ENCODE data around the gene YPEL1. TPM values are rescaled to one million over a fixed set of nuclear protein-coding genes. Genes with fewer than 3 reads are reported as not detected.
A peak's percentile ranks its signal among the peaks of the same experiment; 100 is the strongest.
"Not testable (repeated sequence)": the region's sequence is repeated elsewhere in the genome, so short reads cannot be mapped to it uniquely, and the experiment has no call there.

Gene YPEL1
- total and polyA plus RNA-seq, 4 experiments from 2014 or later = 4.9 to 9.8 (median 6.6) TPM

- H3K4me1 Mint-ChIP-seq; H3K4me3 ChIP-seq (ENCODE audit: low read length in 2 of 2); H3K9me3 Mint-ChIP-seq; H3K4me1 ChIP-seq (ENCODE audit: insufficient read depth, low read length); H3K27me3 Mint-ChIP-seq; intact Hi-C loops (cut with micrococcal nuclease); H3K36me3 ChIP-seq (ENCODE audit: insufficient read depth, low read length); H3K27ac ChIP-seq (ENCODE audit: low read depth, low read length); H3K27me3 ChIP-seq (ENCODE audit: insufficient read depth, low read length); H3K4me3 Mint-ChIP-seq; H3K9me3 ChIP-seq (ENCODE audit: control insufficient read depth in 1 of 2, low read length in 2 of 2); H3K36me3 Mint-ChIP-seq; CTCF ChIA-PET (ENCODE audit: partially characterized antibody); POLR2A ChIA-PET (ENCODE audit: partially characterized antibody); DNase-seq: not testable (repeated sequence)
- peak overlapping the region in 2 of 7 donors; percentile 19 to 41 for H3K27ac Mint-ChIP-seq
These were observed 14.3 kb downstream of the YPEL1 start for GRCh38 chr22:21721195-21721852.

- H3K4me3 ChIP-seq (ENCODE audit: low read length in 2 of 2); H3K27me3 Mint-ChIP-seq; DNase-seq; POLR2A ChIA-PET (ENCODE audit: partially characterized antibody); H3K4me3 Mint-ChIP-seq; H3K9me3 ChIP-seq (ENCODE audit: control insufficient read depth in 1 of 2, low read length in 2 of 2); H3K4me1 Mint-ChIP-seq; H3K27ac ChIP-seq (ENCODE audit: low read depth, low read length); H3K9me3 Mint-ChIP-seq; intact Hi-C loops (cut with micrococcal nuclease); H3K36me3 Mint-ChIP-seq; H3K36me3 ChIP-seq (ENCODE audit: insufficient read depth, low read length); H3K27me3 ChIP-seq (ENCODE audit: insufficient read depth, low read length); H3K4me1 ChIP-seq (ENCODE audit: insufficient read depth, low read length): not testable (repeated sequence)
- CTCF ChIA-PET (ENCODE audit: partially characterized antibody) = interaction anchor here (1.2 kb wide), 1 partner anchor 8 kb away, joined by 5 read pairs; no protein-coding TSS in a partner anchor
- H3K27ac Mint-ChIP-seq = peak overlapping the region in 1 of 7 donors; percentile 30
These were observed 15.3 kb downstream of the YPEL1 start for GRCh38 chr22:21720191-21720859.

GRCh38 chr22:21719024-21719423 lies 16.6 kb downstream of the YPEL1 start:
- H3K36me3 ChIP-seq (ENCODE audit: insufficient read depth, low read length) = no peaks in the 10 kb centered on the region
- ChIA-PET CTCF (ENCODE audit: partially characterized antibody) (interaction anchor here (1.1 to 1.7 kb wide), 5 partner anchors 9 to 253 kb away, joined by 3 to 5 read pairs (median 4); no protein-coding TSS in a partner anchor), POLR2A (ENCODE audit: partially characterized antibody) (no interaction called here)
- no peaks in the 10 kb centered on the region for H3K4me1 ChIP-seq (ENCODE audit: insufficient read depth, low read length)
- no peak overlapping the region for H3K27ac ChIP-seq (ENCODE audit: low read depth, low read length)
- intact Hi-C loops (cut with micrococcal nuclease) = no loop called here
- Mint-ChIP-seq H3K27me3 (no peaks in the 10 kb centered on the region), H3K4me3 (no peak overlapping the region), H3K4me1 (peaks cover 0 to 9% (median 5%) of the 10 kb centered on the region in 4 donors), H3K27ac (peak overlapping the region in 1 of 7 donors; percentile 77), H3K9me3 (no peaks in the 10 kb centered on the region), H3K36me3 (peaks cover 0 to 2% of the 10 kb centered on the region in 2 donors)
- no peaks in the 10 kb centered on the region for H3K9me3 ChIP-seq (ENCODE audit: control insufficient read depth in 1 of 2, low read length in 2 of 2)
- no peak overlapping the region for H3K4me3 ChIP-seq (ENCODE audit: low read length in 2 of 2)
- DNase-seq = no peak
- H3K27me3 ChIP-seq (ENCODE audit: insufficient read depth, low read length) = no peaks in the 10 kb centered on the region

GRCh38 chr22:21718499-21718898 lies 17.1 kb downstream of the YPEL1 start:
- Histone ChIP-seq H3K4me3 (ENCODE audit: low read length in 2 of 2) (no peak overlapping the region), H3K27ac (ENCODE audit: low read depth, low read length) (no peak overlapping the region), H3K9me3 (ENCODE audit: control insufficient read depth in 1 of 2, low read length in 2 of 2) (no peaks in the 10 kb centered on the region), H3K4me1 (ENCODE audit: insufficient read depth, low read length) (no peaks in the 10 kb centered on the region), H3K36me3 (ENCODE audit: insufficient read depth, low read length) (no peaks in the 10 kb centered on the region), H3K27me3 (ENCODE audit: insufficient read depth, low read length) (no peaks in the 10 kb centered on the region)
- no peak for DNase-seq
- Mint-ChIP-seq H3K36me3 (peaks cover 0 to 2% of the 10 kb centered on the region in 2 donors), H3K9me3 (no peaks in the 10 kb centered on the region), H3K4me3 (no peak overlapping the region), H3K27ac (peak overlapping the region in 1 of 7 donors; percentile 68), H3K4me1 (peaks cover 0 to 10% (median 5%) of the 10 kb centered on the region in 4 donors), H3K27me3 (no peaks in the 10 kb centered on the region)
- CTCF ChIA-PET (ENCODE audit: partially characterized antibody) = interaction anchor here (1.2 to 1.7 kb wide), 3 partner anchors 8 to 254 kb away, joined by 3 to 4 read pairs (median 3); no protein-coding TSS in a partner anchor
- intact Hi-C loops (cut with micrococcal nuclease) = no loop called here
- POLR2A ChIA-PET (ENCODE audit: partially characterized antibody) = interaction anchor here (0.7 kb wide), 1 partner anchor 220 kb away, joined by 3 read pairs; no protein-coding TSS in a partner anchor

- H3K27ac Mint-ChIP-seq; intact Hi-C loops (cut with micrococcal nuclease); H3K27me3 ChIP-seq (ENCODE audit: insufficient read depth, low read length); H3K36me3 ChIP-seq (ENCODE audit: insufficient read depth, low read length); CTCF ChIA-PET (ENCODE audit: partially characterized antibody); H3K4me3 ChIP-seq (ENCODE audit: low read length in 2 of 2); H3K9me3 ChIP-seq (ENCODE audit: control insufficient read depth in 1 of 2, low read length in 2 of 2); H3K4me1 ChIP-seq (ENCODE audit: insufficient read depth, low read length); H3K27me3 Mint-ChIP-seq; DNase-seq; H3K36me3 Mint-ChIP-seq; POLR2A ChIA-PET (ENCODE audit: partially characterized antibody); H3K4me3 Mint-ChIP-seq; H3K9me3 Mint-ChIP-seq; H3K27ac ChIP-seq (ENCODE audit: low read depth, low read length): not testable (repeated sequence)
- peaks cover 3 to 18% (median 11%) of the 10 kb centered on the region in 4 donors for H3K4me1 Mint-ChIP-seq
These were observed 19.0 kb downstream of the YPEL1 start for GRCh38 chr22:21716395-21717122.

GRCh38 chr22:21714786-21715185 lies 20.8 kb downstream of the YPEL1 start:
- Histone ChIP-seq H3K27me3 (ENCODE audit: insufficient read depth, low read length) (no peaks in the 10 kb centered on the region), H3K9me3 (ENCODE audit: control insufficient read depth in 1 of 2, low read length in 2 of 2) (no peaks in the 10 kb centered on the region), H3K27ac (ENCODE audit: low read depth, low read length) (no peak overlapping the region), H3K36me3 (ENCODE audit: insufficient read depth, low read length) (no peaks in the 10 kb centered on the region), H3K4me3 (ENCODE audit: low read length in 2 of 2) (no peak overlapping the region), H3K4me1 (ENCODE audit: insufficient read depth, low read length) (no peaks in the 10 kb centered on the region)
- ChIA-PET POLR2A (ENCODE audit: partially characterized antibody) (no interaction called here), CTCF (ENCODE audit: partially characterized antibody) (no interaction called here)
- H3K27me3 Mint-ChIP-seq = no peaks in the 10 kb centered on the region
- peaks cover 3 to 18% (median 11%) of the 10 kb centered on the region in 4 donors for H3K4me1 Mint-ChIP-seq
- no peak overlapping the region for H3K4me3 Mint-ChIP-seq
- H3K9me3 Mint-ChIP-seq = peaks cover 0 to 2% (median 0%) of the 10 kb centered on the region in 8 donors
- DNase-seq = no peak
- peaks cover 0 to 4% of the 10 kb centered on the region in 2 donors for H3K36me3 Mint-ChIP-seq
- no peak overlapping the region for H3K27ac Mint-ChIP-seq
- intact Hi-C loops (cut with micrococcal nuclease) = no loop called here
